ENCODE measurements around the gene GREM2. TPM values are rescaled to one million over a fixed set of nuclear protein-coding genes. Genes with fewer than 3 reads are reported as not detected.
A peak's percentile ranks its signal among the peaks of the same experiment; 100 is the strongest.

Gene GREM2
- total and polyA plus RNA-seq, 2 of the 4 experiments (the other 2 are of a cell fraction), result 3.0 to 14.2 TPM

GRCh38 chr1:240487493-240487892, 124.5 kb downstream of the GREM2 start:
- ATAC-seq (ENCODE audit: low read depth) (no peak), DNase-seq (no peak)
- POLR2A ChIA-PET (ENCODE audit: unreplicated experiment), result no interaction called here
- Histone ChIP-seq H2AFZ (replicated peaks; ENCODE audit: low read length, poor library complexity) (no peak overlapping the region), H3K27ac (ENCODE audit: insufficient read depth, low read length) (no peak overlapping the region), H3K4ac (ENCODE audit: low read depth, low read length) (no peak overlapping the region), H3K18ac (ENCODE audit: low read depth, low read length) (no peak overlapping the region), H2BK20ac (ENCODE audit: low read depth, low read length) (no peak overlapping the region), H3K56ac (ENCODE audit: extremely low read depth, insufficient read depth, low read length) (no peak overlapping the region), H4K8ac (ENCODE audit: low read depth in 2 of 2, low read length in 2 of 2) (no peak overlapping the region), H3K14ac (replicated peaks; ENCODE audit: low read depth, low read length) (no peak overlapping the region), H4K20me1 (ENCODE audit: insufficient read depth, low read length) (no peaks in the 10 kb centered on the region), H3K9me3 (ENCODE audit: control insufficient read depth, insufficient read depth, low read length) (no peaks in the 10 kb centered on the region), H2AK9ac (replicated peaks; ENCODE audit: low read depth, low read length, poor library complexity) (no peak overlapping the region), H3K4me1 (ENCODE audit: control insufficient read depth, insufficient read depth, low read length) (peaks cover 3% of the 10 kb centered on the region), H3K9ac (ENCODE audit: low read depth, low read length) (no peak overlapping the region), H2BK15ac (ENCODE audit: low read depth, low read length) (no peak overlapping the region; the same call in 2 of the 3 replicates), H2BK5ac (ENCODE audit: low read depth, low read length, poor library complexity, severe bottlenecking) (no peak overlapping the region), H2AK5ac (ENCODE audit: low read depth, low read length) (peak overlapping the region; percentile 13; the same call in 1 of the 2 replicates), H3K4me3 (ENCODE audit: insufficient read depth, low read depth, low read length) (no peak overlapping the region), H3K4me2 (ENCODE audit: low read depth, low read length) (no peak overlapping the region), H4K91ac (ENCODE audit: insufficient read depth, low read depth, low read length) (no peak overlapping the region; the same call in 1 of the 2 replicates), H3K9me1 (ENCODE audit: insufficient read depth, low read length) (peaks cover 7% of the 10 kb centered on the region), H3K23ac (ENCODE audit: low read depth, low read length) (no peak overlapping the region), H3K79me1 (ENCODE audit: low read depth in 1 of 2, low read length in 2 of 2) (peaks cover 0 to 14% of the 10 kb centered on the region in 2 experiments; a peak in 1 of 4 replicates), H3K27me3 (ENCODE audit: control insufficient read depth, insufficient read depth, low read length) (no peaks in the 10 kb centered on the region), H4K5ac (ENCODE audit: low read depth, low read length) (no peak overlapping the region), H2BK120ac (ENCODE audit: low read depth, low read length) (no peak overlapping the region), H3K36me3 (ENCODE audit: control insufficient read depth, insufficient read depth, low read length) (no peaks in the 10 kb centered on the region; the same call in 1 of the 2 replicates)
- CTCF ChIA-PET, result interaction anchor here (1.1 kb wide), 1 partner anchor 136 kb away, joined by 3 read pairs; no protein-coding TSS in a partner anchor
- in situ Hi-C loops (cut with MboI; ENCODE audit: low sequenced_read_pairs), result no loop called here
- 75% methylated on average over 1 of the region's 3 CpGs; no CpG with 5 or more reads in 1 of the 2 experiments for WGBS, 2 experiments (ENCODE audit: extremely low coverage in 2 of 2, insufficient read length in 1 of 2)
- BruUV-seq (replicated peaks), result no TSS peak
- dilution Hi-C loops (cut with HindIII; ENCODE audit: low sequenced_read_pairs, unreplicated experiment), result no loop called here
- intact Hi-C loops (cut with micrococcal nuclease), result no loop called here
- TF ChIP-seq FOS (IDR thresholded peaks at IDR 0.05; ENCODE audit: low read depth, low read length) (no peak), CEBPB (IDR thresholded peaks at IDR 0.05; ENCODE audit: low read depth, low read length) (no peak), MAFK (IDR thresholded peaks at IDR 0.05; ENCODE audit: low read depth, low read length) (no peak)

All from IMR-90 (cell line).